Measurements from ENCODE around the gene LSG1.

LSG1 gene

DNA sequence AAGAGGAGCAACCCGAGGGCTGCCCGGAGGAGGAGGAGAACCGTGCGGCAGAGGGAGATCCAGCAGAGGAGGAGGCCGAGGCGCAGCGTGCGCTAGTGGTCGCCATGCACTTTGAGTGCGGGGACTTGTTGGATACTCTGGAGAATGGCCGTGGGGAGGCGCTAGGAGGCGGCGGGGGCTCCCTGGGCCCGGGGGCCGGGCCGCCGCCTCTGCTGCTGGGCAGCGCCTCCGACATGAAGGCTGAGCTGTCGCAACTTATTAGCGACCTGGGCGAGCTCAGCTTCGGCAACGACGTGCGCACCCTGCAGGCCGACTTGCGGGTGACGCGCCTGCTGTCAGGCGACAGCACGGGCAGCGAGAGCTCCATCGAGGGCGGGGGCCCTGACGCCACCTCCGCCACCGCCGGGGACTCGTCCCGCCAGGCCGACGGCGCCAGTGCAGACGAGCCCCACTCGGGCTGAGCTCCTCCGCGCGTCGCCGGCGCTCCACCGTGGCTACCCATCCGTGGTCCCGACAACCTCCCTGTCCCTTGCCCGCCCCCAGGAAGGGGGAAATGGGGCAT, 15.7 kb upstream of the LSG1 start:
- DNase-seq = peak; percentile 83

DNA sequence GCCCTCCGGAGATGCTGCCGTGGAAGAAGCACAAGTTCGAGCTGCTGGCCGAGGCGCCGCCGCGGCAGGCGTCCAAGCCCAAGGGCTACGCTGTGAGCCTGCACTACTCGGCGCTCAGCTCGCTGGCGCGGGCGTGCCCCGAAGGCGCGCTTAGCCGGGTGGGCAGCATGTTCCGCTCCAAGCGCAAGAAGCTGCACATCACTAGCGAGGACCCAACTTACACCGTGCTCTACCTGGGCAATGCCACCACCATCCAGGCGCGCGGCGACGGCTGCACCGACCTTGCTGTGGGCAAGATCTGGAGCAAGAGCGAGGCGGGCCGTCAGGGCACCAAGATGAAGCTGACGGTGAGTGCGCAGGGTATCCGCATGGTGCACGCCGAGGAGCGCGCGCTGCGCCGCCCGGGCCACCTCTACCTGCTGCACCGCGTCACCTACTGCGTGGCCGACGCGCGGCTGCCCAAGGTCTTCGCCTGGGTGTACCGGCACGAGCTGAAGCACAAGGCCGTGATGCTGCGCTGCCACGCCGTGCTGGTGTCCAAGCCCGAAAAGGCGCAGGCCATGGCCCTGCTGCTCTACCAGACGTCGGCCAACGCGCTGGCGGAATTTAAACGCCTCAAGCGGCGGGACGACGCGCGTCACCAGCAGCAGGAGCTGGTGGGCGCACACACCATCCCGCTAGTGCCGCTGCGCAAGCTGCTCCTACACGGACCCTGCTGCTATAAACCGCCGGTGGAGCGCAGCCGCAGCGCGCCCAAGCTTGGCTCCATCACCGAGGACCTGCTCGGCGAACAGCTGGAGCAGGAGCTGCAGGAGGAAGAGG, 15.0 kb upstream of the LSG1 start:
- no peak for DNase-seq

DNA sequence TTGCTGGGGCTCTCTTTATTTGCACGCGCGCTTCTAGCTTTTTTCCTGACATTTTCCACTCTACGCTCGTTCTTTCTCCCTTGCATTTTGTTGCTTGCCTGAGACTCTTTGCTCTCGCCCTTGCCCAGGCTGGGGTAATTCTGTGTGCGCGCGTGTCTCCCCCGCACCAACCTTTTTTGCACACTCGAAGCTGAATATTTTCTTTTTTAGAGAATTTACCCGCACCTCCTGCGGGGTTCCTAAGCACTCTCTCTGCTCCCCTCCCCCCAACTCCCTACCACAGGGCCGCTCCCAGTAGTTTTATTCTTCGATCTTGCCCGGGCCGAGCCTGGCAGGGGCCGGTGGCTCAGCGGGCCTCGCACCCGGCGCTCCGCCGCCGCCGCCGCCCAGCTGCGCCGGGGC, 14.4 kb upstream of the LSG1 start:
- peak; percentile 70 for DNase-seq

DNA sequence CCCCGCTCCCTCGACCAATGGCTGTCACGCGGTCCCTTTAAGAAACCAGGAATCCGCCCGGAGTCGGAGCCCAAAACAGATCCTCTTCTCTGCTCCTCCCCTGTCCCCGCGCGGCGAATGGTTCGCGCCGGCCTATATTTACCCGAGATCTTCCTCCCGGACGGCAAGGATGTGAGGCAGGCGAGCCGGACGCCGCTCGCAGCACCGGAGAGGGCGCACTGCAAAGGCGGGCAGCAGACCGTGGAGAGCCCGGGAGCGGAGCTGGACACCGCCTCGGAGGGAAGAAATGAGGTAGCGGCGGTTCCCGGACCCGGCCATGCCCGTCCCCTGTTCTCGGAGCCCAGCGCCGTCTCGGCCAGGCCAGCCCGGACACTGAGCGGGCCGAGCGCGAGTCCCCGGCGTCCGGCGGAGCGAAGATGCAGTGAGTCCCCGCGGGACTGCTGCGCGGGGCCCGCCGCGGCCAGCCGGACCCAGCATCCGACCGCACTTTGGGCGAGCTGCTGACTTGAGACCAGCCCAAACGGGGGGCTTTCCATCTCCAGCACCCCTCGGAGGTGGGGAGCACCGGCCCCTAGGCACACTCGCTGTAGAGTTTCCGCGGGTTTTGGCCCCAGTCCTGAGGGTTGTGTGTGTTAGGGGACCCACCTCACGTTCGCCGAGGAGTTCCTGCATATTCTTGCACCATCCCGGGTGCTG, 13.9 kb upstream of the LSG1 start, which contains the start of gene FAM43A:
Gene FAM43A (plus strand): TSS at position 166 of the 696 bp plus-strand sequence. CDS start 944 bp downstream, outside the sequence.
- DNase-seq = peak; percentile 94

DNA sequence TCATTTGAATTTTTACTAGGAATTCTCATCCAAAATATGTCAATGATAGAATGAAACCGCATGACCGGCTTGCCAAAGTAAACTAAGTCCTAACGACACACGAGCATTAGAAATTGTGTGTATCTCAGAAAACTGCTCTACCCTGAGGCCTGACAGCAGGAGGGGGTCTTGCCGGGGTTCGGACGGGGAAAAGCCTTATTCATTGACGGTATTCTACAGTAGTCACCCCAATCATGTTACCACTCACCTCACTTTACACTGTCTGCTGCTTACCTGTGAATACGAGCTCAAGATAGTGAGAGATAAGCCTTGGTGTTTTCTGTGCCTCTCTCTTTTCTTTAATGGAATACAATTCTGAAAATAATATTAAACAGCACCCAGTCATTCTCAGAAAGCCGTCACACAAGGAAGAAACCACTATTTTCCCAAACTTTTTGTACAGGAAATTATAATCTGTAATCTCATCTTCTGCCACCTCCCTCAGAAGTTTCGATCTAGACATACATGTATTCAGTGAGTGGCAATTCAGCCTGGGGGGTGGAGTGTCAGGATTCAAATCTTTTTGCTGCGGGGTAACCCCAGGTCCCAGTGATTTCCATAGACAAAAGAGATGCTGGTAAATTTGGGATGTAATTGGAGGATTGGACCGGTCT, 13.2 kb upstream of the LSG1 start:
- no peak for DNase-seq

DNA sequence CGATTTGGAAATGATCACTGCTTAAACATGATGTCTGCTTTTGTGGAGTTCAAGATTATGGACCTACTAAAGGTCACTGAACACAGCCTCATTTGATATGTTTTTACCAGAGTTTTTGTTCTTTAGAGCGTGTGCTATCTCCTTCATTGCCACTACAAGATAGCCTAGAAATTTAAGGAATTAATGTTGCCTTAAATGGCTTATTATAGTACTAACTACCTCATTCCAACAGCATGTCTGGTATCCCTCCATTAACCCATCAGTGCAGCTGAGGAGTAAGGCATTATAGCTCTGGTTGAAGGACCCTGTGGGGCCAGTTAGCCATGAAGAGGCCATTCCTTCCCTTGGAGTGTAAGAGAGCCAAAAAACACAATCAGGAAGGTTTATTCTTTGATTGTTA, 11.4 kb upstream of the LSG1 start:
- no peak for DNase-seq

DNA sequence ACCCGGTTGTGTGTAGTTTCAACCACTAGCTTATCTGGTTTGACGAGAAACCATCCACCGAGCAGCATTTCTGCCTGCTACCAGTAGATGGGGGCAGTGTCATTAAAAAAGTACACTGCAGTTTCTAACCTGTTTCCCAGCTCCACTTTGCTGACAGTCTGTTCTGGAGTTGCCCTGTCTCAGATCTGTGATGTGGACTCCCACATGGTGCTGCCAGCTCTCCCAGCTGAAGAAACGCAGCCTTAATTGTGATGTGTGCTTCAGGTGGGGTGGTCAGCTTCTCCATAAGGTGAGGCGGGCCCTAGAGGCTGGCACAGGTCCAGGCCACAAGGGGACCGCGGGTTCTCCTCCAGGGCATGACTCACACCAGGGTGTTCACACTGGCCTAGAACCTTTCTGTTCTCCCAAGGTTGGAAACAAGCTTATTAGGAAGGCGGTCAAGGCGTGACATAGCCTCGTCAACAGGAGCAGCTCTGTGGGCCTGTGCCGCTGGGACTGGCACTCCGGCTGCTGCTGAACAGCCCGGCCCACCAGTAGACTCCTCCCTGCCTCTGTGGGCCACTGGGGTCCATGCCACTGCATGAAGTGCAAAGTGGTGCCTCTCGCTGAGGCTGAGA, 10.8 kb upstream of the LSG1 start:
- peak; percentile 63 for DNase-seq

DNA sequence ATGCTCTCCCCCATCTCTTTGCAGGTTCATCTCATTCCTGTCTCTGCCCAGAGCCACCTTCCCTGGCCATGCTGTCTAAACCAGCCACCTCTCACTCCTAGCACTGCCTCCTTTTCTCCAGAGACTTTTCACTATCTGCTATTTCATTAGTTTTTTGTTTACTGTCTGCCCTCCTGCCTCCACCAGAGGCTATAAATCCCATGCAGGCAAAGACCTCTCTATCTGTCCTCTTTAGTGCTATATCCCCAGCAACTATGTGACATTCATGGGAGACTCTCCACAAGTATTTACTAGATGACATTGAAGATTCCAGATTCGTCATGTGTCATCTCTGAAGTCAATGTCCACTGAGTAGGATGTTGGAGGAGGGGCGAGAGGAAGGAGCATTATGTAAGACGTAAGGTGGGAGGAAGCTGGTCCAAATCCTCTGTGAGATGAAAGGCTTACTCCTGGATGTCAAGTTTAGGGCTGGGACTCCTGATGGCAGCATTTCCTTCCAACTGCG, 10.2 kb upstream of the LSG1 start:
- no peak for DNase-seq

DNA sequence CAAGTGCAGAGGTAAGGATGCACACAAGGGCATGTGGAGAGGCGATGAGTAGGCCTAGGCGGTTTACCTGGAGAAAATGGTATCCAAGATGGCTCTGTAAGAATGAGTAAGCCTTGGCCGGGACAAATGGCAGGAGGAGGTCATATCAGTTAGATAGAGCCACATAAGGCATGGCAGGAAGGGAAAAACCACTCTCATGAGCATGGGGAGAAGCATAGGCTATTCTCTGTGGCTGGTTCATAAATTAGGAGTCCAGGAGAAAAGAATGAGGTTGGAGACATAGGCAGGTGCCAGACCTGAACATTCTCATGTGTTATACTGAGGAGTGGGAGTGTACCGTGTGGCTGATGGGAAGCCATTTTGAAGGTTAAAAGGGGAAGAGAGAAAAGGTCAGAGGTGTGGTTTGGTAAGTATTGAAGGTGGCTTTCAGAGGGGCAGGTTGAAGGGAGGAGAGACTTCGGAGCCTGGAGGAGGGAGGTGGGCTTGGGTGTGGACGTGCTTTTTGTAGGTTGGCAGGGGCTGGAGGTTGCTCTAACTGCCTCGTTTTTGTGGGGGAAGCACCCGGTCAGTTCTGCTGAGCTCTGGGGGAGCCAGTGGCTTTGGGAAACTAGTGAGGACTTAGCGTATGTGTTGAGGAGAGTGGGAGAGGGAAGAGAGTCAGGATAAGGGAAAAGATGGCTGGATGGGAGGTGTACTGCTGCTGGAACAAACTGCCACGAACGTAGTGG, 9.1 kb upstream of the LSG1 start:
- no peak for DNase-seq

DNA sequence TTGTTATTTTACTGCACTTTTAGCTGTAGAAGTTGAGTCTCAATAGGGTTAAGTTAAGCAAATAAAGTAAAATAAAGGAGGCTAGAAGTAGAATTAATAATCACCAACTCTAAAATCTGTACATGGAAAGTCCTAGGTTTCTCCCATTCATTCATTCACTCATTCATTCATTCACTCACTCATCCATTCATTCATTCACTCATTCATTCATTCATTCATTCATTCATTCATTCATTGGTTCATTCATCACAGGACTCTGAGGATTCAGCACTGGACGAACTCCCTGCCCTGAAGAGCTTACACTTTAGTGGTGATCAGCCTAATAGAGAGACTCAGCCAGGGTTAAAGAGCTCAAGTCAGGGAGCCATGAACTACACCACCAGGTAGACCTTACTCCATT, 4.5 kb upstream of the LSG1 start:
- no peak for DNase-seq

DNA sequence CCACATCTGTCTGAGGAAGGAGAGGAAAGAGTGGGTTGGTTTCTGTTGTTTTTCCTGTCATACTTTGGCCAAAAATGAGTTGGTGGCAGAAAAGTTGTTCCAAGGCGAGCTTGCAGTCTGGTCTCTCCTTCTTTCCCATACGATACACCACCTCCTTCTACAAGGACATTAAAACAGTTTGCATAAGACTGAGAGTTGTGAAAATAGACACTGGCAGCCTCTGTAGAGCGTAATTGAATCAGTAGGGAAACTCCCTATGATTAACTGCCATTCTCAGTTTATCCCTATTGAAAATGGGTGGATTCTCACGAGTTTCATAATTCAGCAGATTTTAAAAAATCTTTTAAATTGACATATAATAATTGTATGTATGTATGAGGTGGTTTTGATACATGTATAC, 3.7 kb upstream of the LSG1 start:
- DNase-seq = no peak

DNA sequence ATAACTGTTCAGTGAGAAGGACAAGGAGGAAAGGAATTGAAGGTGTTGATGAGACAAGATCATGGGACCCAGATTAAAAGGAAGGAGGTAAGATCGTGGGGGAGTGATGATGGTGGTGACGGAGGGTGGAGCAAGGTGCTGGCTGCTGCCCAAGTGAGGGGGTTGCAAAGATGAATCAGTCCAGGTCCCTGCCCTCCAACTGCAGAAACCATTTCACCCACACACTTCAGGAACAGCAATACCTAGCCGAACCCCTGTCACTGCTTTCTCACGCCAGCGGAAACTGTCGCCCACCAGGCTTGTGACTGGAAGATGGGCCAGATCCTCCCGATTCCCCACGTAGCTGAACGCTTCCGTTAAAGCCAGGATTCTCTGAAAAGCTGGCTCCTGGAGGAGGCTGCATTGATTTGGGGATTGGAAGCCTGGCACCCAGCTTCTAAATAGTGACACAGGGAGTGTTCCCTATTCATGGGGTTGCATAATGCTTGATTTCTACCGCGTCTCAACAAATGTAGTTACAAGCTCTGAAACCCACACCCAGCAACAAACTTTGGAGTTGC, 3.2 kb upstream of the LSG1 start:
- no peak for DNase-seq

DNA sequence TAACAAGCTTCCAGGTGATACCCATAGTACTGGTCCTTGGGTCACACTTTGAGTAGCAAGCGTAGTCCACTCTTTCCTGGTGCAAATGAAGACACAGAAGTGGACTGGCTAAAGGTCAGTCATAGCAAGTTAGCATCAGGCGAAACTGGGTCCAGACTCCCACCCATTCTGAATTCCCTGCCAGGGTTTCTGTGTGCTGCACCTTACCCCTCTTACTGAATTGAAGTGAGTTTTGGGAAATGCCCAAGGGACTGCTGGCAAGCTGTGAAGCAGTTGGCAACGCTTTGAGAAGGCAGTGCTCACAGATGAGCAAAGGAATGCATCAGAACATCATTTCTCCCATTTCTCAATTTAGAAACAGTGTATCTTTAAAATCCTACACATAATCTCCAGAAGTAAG, 1.8 kb upstream of the LSG1 start:
- DNase-seq = no peak

DNA sequence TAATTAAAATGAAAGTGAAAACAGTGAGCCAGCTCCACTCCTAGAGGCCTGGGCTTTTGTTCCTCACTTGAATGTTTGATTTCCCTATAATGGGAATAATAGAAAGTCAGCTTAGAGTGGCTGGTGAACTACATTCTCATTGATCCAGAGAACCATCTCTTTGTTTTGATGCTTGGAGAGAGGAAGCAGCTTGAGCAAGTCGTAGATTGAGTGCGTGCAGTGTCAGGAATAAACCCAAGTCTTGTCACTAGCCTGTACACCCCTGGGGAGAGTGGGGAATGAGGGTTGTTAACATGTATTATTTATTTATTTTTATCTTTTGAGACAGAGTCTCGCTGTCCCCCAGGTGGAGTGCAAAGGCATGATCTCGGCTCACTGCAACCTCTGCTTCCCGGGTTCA, 885 bp upstream of the LSG1 start:
- DNase-seq = no peak

DNA sequence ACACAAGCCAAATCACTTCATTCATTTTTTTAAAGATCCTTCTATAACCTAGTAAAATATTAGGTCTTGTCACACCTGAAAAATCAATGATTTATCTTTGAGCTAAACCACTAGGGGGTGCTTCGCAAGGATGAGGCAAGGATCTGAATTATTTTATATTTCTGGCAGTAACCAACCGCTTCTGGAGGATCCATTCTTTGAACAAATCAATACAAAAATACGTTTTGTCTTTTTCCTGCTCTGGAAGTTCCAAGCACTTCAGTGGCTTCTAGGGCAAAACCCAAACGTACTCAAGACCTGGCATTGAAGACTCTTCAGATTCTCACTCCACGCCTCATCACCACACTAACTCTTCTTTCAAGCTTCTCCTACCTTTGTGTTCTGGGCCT, 486 bp downstream of the LSG1 start:
- DNase-seq = no peak

DNA sequence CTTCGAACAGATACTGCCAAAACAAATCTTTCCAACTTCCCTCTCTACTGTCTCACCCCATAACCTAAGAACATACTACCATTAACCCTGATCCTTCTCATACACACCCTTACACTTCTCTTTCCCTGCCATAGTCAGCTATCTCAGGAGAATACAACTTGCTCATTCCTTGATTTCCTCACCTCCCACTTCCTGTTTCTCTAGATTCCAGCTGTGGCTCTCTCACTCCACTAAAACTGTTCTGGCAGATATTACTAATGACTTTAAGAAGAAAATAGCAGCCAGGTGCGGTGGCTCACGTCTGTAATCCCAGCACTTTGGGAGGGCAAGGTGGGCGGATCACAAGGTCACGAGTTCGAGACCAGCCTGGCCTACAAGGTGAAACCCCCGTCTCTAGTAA, 4.6 kb downstream of the LSG1 start:
- DNase-seq = no peak

DNA sequence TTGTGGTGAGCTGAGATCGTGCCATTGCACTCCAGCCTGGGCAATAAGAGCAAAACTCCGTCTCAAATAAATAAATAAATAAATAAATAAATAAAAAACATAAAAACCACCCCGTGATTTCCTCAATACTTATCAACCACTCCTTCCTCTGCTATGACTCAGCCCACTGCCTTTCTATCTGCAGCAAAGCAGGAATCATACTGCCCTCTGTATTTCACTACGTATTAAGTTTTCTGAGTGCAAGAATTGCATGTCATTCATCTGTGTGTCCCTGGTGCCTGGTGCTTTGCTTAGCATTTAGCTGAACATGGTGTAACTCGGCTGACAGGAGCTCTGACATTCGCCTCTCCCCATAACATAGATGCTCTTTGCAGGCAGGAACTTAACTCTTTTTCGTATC, 7.1 kb downstream of the LSG1 start:
- DNase-seq = no peak

DNA sequence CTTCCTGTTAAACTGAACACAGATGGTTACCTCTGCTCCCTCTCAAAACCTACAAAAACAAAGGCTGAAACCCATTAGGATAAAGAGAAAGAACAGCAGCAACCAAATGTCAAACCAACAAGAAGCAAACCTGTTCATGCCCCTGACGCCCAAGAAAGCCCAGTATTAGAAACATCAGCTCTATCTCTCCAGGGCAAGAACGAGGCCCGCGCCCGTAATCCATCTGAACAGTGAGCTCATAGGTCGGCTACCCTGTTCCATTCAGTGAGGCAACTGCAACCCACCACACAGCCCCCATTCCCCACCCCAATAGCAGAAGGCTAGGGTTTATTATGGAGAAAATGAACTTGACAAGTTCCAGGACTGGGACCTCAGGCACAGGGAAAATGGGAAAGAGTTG, 10.0 kb downstream of the LSG1 start:
- no peak for DNase-seq

DNA sequence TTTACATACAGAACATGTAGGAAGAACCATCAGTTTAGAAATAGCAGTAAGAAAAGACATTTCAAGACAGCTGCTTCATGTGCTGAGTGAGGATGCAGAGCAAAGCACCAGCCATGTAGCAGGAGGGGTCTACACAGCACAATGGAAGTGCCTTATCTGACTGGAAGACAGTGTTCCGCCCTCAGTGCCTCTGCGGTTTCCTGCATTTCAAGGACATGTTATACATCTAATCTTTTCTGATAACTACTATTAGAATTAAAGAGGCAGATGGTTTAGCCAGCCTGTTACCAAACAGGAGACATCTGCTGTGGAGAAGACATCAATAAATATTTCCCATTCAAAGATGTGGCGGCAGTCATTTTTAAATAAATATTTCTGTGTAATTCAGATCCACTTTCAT, 10.6 kb downstream of the LSG1 start:
- no peak for DNase-seq

DNA sequence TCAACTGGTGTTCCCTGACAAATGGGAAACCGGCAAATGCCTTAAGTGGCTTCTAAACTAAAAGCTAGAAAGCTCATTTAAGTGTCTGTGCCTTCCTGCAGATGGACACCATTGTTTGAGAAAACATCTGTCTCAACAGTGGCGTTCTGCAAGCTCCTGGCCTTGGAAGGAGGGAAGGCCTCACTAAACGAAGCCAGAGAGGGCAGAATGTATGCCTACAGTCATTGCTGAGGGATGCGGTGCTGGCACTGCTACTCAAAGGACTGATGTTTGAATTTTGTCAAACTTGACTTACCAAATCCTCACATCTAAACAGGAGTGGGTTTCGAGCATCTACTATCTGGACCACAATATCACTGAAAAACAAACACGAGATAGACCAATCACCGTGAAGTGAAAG, 12.2 kb downstream of the LSG1 start:
- no peak for DNase-seq

DNA sequence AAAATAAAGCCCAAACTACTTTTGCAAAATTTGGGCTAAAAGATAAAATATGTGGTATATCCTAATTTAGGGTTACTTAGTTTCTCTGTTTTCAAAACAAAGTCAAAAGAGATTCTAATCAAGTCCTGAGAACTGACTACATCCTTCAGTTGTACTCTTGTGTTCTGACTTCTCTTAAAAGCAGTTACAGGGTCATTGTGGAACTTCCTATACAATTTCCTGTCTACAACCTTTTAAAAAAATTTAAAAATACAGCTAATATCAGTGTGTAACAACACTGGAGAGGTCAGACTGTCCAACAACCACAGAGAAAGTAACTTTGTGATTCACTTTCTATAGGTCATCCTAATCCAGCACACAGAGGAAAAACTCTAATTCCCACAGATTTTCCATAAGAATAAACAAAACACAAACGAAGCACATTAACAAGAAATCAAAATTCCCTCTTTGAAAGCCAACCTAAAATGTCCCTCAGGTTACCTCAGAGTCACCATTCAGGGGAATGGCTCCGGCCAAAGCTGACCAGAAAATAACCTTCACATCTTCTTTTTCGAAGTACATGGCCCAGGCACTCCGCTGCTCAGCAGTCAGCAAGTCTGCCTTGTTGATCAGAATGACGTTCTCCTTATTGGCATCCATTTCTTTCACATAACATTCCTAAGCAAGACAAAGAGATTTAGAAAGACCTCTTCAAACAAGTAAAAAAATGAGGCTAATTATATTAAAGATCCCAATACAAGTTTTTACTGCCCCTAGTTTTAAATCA, 13.3 kb downstream of the LSG1 start:
- no peak for DNase-seq
